Activated CD4-positive, alpha-beta T cell treated with anti-CD3 and anti-CD28 coated beads, Interleukin-2, amount 10 ng/mL, durations not matched to agents 24 days and 14 days (primary cell): ENCODE measurements around the gene WDR59. TPM values are rescaled to one million over a fixed set of nuclear protein-coding genes. Genes with fewer than 3 reads are reported as not detected.

Experiments used
- DNase-seq: peaks from one replicate; pipeline ENCODE4 v3.0.0; 2022
- H3K27ac Mint-ChIP-seq: one replicate; pipeline ENCODE4 v1.8.0; 2022; ENCODE audit warnings: mild to moderate bottlenecking, mixed read lengths
- H3K27me3 Mint-ChIP-seq: one replicate; pipeline ENCODE4 v1.8.0; 2022; ENCODE audit warnings: mixed read lengths
- H3K36me3 Mint-ChIP-seq: one replicate; pipeline ENCODE4 v1.8.0; 2022; ENCODE audit warnings: low read depth, mild to moderate bottlenecking, mixed read lengths
- H3K4me1 Mint-ChIP-seq: one replicate; pipeline ENCODE4 v1.8.0; 2021; ENCODE audit warnings: mixed read lengths
- H3K4me3 Mint-ChIP-seq: one replicate; pipeline ENCODE4 v1.8.0; 2022; ENCODE audit warnings: mild to moderate bottlenecking, moderate library complexity, mixed read lengths
- H3K9me3 Mint-ChIP-seq: one replicate; pipeline ENCODE4 v1.8.0; 2021; ENCODE audit warnings: mixed read lengths
- intact Hi-C: fragments of 100-400 bp; cut with micrococcal nuclease; formaldehyde crosslinking; loops from one replicate; pipeline ENCODE4 v1.15.1; 2023
- total RNA-seq: library from RNA; stranded (reverse); gene quantifications from 2 replicates; pipeline ENCODE4 v1.2.3, GENCODE V29; 2022

Gene WDR59
- total RNA-seq, 1 donor from 2014 or later, result 91.5 TPM

GRCh38 chr16:74987027-74987681 lies 2.2 kb upstream of the WDR59 start:
- H3K9me3 Mint-ChIP-seq, result no peaks in the 10 kb centered on the region
- peaks cover 5% of the 10 kb centered on the region for H3K27me3 Mint-ChIP-seq
- H3K4me3 Mint-ChIP-seq, result no peak overlapping the region
- H3K27ac Mint-ChIP-seq, result no peak overlapping the region
- intact Hi-C loops, result loop anchor here (5.0 to 10.0 kb wide), 4 partner anchors 285 to 660 kb away; partner anchors contain the start of genes ADAT1, CFDP1, KARS1 and MLKL
- peaks cover 16% of the 10 kb centered on the region for H3K4me1 Mint-ChIP-seq
- peaks cover 6% of the 10 kb centered on the region for H3K36me3 Mint-ChIP-seq
- no peak for DNase-seq

DNA sequence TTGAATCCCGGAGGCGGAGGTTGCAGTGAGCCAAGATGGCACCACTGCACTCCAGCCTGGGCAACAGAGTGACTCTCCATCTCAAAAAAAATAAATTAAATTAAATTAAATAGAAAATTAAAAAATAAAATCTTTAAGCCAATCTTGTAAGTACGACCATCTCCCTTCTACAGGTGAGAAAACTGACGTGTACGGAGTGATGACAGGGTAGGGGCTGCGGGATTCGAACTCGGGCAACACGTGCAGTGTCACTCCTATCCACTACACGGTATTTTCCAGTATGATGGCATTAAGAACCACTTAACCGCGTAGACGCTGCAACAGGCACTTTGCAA lies 762 bp downstream of the WDR59 start:
- intact Hi-C loops, result loop anchor here (10.0 kb wide), 2 partner anchors 451 to 641 kb away; partner anchors contain the start of genes ADAT1 and CFDP1
- no peak for DNase-seq
- peak overlapping the region; percentile 94 for H3K4me3 Mint-ChIP-seq
- peaks cover 7% of the 10 kb centered on the region for H3K36me3 Mint-ChIP-seq
- no peaks in the 10 kb centered on the region for H3K27me3 Mint-ChIP-seq
- peaks cover 16% of the 10 kb centered on the region for H3K4me1 Mint-ChIP-seq
- peak overlapping the region; percentile 95 for H3K27ac Mint-ChIP-seq
- H3K9me3 Mint-ChIP-seq, result no peaks in the 10 kb centered on the region

DNA sequence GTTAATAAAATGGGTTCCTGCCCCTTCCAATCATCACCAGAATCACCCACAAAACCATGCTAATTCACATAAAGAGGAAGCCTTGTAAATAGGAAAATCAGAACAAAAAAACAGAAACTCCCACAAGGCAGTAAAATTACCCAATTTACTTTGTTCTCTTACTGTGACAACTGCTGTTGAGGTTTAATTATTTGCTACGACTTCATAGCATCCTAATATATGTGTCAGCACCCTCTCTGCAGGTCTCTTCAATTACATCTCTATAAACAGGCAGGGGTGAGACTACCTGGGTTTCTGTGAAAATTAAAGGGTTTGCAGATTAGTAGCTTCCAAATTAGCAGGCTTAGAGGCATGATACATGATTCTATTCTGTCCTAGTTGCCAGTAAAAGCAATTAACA lies 2.7 kb downstream of the WDR59 start:
- H3K27me3 Mint-ChIP-seq, result no peaks in the 10 kb centered on the region
- intact Hi-C loops, result loop anchor here (10.0 kb wide), 2 partner anchors 453 to 643 kb away; partner anchors contain the start of genes ADAT1 and CFDP1
- no peak overlapping the region for H3K27ac Mint-ChIP-seq
- no peak for DNase-seq
- H3K4me1 Mint-ChIP-seq, result peaks cover 16% of the 10 kb centered on the region
- peaks cover 16% of the 10 kb centered on the region for H3K36me3 Mint-ChIP-seq
- H3K9me3 Mint-ChIP-seq, result no peaks in the 10 kb centered on the region
- H3K4me3 Mint-ChIP-seq, result no peak overlapping the region

- H3K36me3 Mint-ChIP-seq, result peaks cover 13% of the 10 kb centered on the region
- no peaks in the 10 kb centered on the region for H3K4me1 Mint-ChIP-seq
- H3K9me3 Mint-ChIP-seq, result no peaks in the 10 kb centered on the region
- no peak overlapping the region for H3K27ac Mint-ChIP-seq
- no peak for DNase-seq
- no peaks in the 10 kb centered on the region for H3K27me3 Mint-ChIP-seq
- H3K4me3 Mint-ChIP-seq, result no peak overlapping the region
- intact Hi-C loops, result no loop called here
Observed at GRCh38 chr16:74975591-74975990, 9.3 kb downstream of the WDR59 start.

GRCh38 chr16:74973304-74973703 lies 11.6 kb downstream of the WDR59 start:
- Mint-ChIP-seq H3K27me3 (no peaks in the 10 kb centered on the region), H3K4me1 (peaks cover 5% of the 10 kb centered on the region), H3K4me3 (no peak overlapping the region), H3K36me3 (peaks cover 9% of the 10 kb centered on the region), H3K27ac (no peak overlapping the region), H3K9me3 (no peaks in the 10 kb centered on the region)
- no peak for DNase-seq
- intact Hi-C loops, result no loop called here

DNA sequence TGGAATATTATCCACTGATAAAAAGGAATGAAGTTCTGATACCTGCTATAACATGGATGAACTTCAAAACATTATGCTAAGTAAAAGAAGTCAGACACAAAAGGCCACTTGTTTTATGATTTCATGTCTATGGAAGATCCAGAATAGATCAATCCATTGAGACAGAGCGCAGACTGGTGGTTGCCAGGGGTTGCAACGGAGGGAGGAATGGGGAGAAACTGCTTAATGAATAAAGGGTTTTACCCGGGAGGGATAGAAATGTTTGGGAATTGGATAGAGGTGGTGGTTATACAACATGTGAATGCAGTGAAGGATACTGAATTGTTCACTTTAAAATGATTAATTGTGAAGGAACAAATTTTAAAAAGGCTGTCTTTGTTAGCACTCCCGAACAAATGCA lies 30.2 kb downstream of the WDR59 start:
- intact Hi-C loops, result no loop called here
- Mint-ChIP-seq H3K27ac (peak overlapping the region; percentile 26), H3K4me3 (no peak overlapping the region), H3K9me3 (no peaks in the 10 kb centered on the region), H3K27me3 (no peaks in the 10 kb centered on the region), H3K36me3 (peaks cover 41% of the 10 kb centered on the region), H3K4me1 (peaks cover 5% of the 10 kb centered on the region)
- no peak for DNase-seq

GRCh38 chr16:74951681-74952080 lies 33.2 kb downstream of the WDR59 start:
- Mint-ChIP-seq H3K4me3 (no peak overlapping the region), H3K36me3 (peaks cover 42% of the 10 kb centered on the region), H3K9me3 (no peaks in the 10 kb centered on the region), H3K27me3 (no peaks in the 10 kb centered on the region), H3K4me1 (no peaks in the 10 kb centered on the region), H3K27ac (no peak overlapping the region)
- no peak for DNase-seq
- intact Hi-C loops, result no loop called here

- intact Hi-C loops, result no loop called here
- Mint-ChIP-seq H3K4me1 (no peaks in the 10 kb centered on the region), H3K36me3 (peaks cover 43% of the 10 kb centered on the region), H3K27ac (no peak overlapping the region), H3K9me3 (no peaks in the 10 kb centered on the region), H3K27me3 (no peaks in the 10 kb centered on the region), H3K4me3 (no peak overlapping the region)
- no peak for DNase-seq
Observed at GRCh38 chr16:74951206-74951605, 33.7 kb downstream of the WDR59 start.

- Mint-ChIP-seq H3K27me3 (no peaks in the 10 kb centered on the region), H3K9me3 (no peaks in the 10 kb centered on the region), H3K36me3 (peaks cover 40% of the 10 kb centered on the region), H3K4me1 (no peaks in the 10 kb centered on the region), H3K27ac (no peak overlapping the region), H3K4me3 (no peak overlapping the region)
- DNase-seq, result no peak
- intact Hi-C loops, result no loop called here
Observed at GRCh38 chr16:74950511-74950910, 34.4 kb downstream of the WDR59 start.

GRCh38 chr16:74949309-74949708 lies 35.6 kb downstream of the WDR59 start:
- H3K4me1 Mint-ChIP-seq, result no peaks in the 10 kb centered on the region
- H3K27me3 Mint-ChIP-seq, result no peaks in the 10 kb centered on the region
- H3K27ac Mint-ChIP-seq, result no peak overlapping the region
- H3K36me3 Mint-ChIP-seq, result peaks cover 39% of the 10 kb centered on the region
- no peak for DNase-seq
- intact Hi-C loops, result no loop called here
- H3K9me3 Mint-ChIP-seq, result no peaks in the 10 kb centered on the region
- H3K4me3 Mint-ChIP-seq, result no peak overlapping the region

GRCh38 chr16:74944466-74944865 lies 40.5 kb downstream of the WDR59 start:
- intact Hi-C loops, result no loop called here
- no peak overlapping the region for H3K4me3 Mint-ChIP-seq
- no peaks in the 10 kb centered on the region for H3K9me3 Mint-ChIP-seq
- H3K27me3 Mint-ChIP-seq, result no peaks in the 10 kb centered on the region
- H3K27ac Mint-ChIP-seq, result no peak overlapping the region
- no peak for DNase-seq
- H3K4me1 Mint-ChIP-seq, result no peaks in the 10 kb centered on the region
- peaks cover 48% of the 10 kb centered on the region for H3K36me3 Mint-ChIP-seq

DNA sequence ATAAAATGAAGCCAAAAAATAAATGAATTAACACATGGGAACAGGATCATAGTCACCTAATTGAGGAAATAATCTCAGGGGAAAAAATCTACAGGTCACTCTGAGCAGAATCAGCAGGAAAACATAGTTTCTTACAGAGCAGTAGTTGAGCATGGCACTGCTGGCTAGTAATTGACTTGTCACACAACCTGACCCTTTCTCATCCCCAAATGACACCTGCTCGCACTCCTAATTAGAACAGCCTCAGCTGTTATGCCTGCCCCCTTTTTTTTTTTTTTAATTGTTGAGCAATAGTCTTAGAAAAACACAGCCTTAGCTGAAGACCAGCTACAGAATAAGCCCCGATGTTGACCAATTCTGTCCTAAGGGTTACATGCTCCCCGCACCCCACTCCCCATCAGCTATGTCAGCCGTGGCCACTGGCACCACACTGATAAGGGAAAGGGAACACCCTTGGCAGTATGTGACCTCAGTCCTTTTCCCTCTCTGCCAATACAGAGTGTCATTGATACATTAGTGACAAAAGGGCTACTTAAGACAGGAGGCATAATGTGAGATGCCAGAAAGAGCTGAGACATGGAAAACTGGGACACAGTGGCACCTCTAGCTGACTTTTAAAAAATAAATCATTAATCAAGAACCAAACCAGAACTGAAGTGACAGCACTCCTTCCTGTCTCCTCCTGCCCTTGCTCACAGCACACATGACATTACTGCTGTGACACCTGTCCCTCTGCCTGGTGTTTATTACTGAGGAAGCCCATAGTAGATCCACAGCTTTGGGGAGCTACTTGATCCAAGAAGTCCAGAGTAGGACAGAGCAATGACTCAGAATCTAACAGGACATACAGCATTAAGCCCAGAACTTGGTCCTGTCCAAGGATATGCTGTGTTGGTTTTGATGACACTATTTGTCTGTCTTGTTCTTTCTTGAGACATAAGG lies 41.7 kb downstream of the WDR59 start:
- Mint-ChIP-seq H3K4me3 (no peak overlapping the region), H3K27ac (no peak overlapping the region), H3K9me3 (no peaks in the 10 kb centered on the region), H3K27me3 (no peaks in the 10 kb centered on the region), H3K36me3 (peaks cover 55% of the 10 kb centered on the region), H3K4me1 (no peaks in the 10 kb centered on the region)
- intact Hi-C loops, result no loop called here
- no peak for DNase-seq

DNA sequence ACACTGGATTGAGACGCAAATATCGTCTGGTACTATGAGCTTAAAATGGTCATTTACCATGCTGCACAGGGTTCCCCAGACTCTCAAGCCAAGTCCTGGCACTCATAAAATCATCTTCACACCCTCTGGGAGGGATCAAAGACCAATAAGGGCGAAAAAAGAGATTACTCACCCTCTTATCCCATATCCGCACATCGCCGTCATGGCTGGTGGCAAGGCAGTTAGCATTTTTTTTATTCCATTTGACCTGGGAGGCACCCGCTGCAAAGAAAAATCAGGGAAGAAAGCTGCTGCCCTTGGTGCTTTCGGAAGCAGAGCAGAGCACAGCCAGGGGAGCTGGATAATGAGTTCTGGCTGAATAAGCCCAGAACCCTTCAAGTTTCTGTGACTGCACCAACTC lies 42.4 kb downstream of the WDR59 start:
- DNase-seq, result no peak
- Mint-ChIP-seq H3K4me3 (no peak overlapping the region), H3K4me1 (no peaks in the 10 kb centered on the region), H3K9me3 (no peaks in the 10 kb centered on the region), H3K27me3 (no peaks in the 10 kb centered on the region), H3K36me3 (peaks cover 57% of the 10 kb centered on the region), H3K27ac (no peak overlapping the region)
- intact Hi-C loops, result no loop called here

DNA sequence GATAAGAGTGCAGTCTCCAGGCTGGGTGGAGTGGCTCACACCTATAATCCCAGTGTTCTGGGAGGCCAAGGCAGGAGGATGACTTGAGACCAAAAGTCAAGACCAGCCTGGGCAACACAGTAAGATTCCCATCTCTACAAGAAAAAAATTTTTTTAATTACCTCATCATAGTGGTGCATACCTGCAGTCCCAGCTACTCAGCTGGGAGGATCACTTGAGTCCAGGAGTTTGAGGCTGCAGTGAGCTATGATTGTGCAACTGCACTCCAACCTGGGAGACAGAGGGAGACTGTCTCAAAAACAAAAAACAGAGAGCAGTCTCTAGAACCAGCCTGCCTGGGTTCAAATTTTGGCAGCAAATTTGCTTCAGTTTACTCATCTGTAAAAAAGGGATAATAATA lies 45.2 kb downstream of the WDR59 start:
- Mint-ChIP-seq H3K4me3 (no peak overlapping the region), H3K9me3 (no peaks in the 10 kb centered on the region), H3K27ac (no peak overlapping the region), H3K4me1 (peaks cover 4% of the 10 kb centered on the region), H3K27me3 (no peaks in the 10 kb centered on the region), H3K36me3 (peaks cover 55% of the 10 kb centered on the region)
- intact Hi-C loops, result no loop called here
- no peak for DNase-seq
